ENCODE measurements around the gene CTDSPL2. TPM values are rescaled to one million over a fixed set of nuclear protein-coding genes. Genes with fewer than 3 reads are reported as not detected.

Gene CTDSPL2
- total RNA-seq, 2 experiments from 2014 or later = 76.6 to 79.0 TPM

DNA sequence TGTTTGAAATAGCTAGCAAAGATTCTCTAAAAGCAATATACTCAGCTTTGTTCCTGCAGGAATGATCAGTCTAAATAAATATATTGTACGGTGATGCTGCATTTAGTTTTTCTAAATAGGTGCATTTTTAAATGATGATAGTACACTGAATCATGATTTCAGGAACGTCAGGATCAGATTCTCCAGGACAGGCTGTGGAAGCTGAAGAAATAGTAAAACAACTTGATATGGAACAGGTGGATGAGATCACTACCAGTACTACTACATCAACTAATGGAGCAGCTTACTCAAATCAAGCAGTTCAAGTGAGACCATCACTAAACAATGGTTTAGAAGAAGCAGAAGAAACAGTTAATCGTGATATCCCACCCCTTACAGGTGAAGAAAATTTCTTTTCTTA lies 63.2 kb downstream of the CTDSPL2 start:
- Mint-ChIP-seq H3K4me1 (ENCODE audit: low read depth) (peaks cover 4% of the 10 kb centered on the region), H3K27ac (no peak overlapping the region), H3K27me3 (ENCODE audit: low read depth) (no peaks in the 10 kb centered on the region), H3K9me3 (ENCODE audit: insufficient read depth) (no peaks in the 10 kb centered on the region), H3K36me3 (ENCODE audit: low read depth) (peaks cover 38% of the 10 kb centered on the region), H3K4me3 (no peak overlapping the region)
- ChIA-PET CTCF (interaction anchor here (1.4 to 1.6 kb wide), 2 partner anchors 11 to 63 kb away, joined by 4 to 6 read pairs; partner anchors contain the start of gene CTDSPL2), POLR2A (interaction anchor here (0.6 kb wide), 1 partner anchor 61 kb away, joined by 3 read pairs; no protein-coding TSS in a partner anchor)
- DNase-seq (no peak), ATAC-seq (no peak)

DNA sequence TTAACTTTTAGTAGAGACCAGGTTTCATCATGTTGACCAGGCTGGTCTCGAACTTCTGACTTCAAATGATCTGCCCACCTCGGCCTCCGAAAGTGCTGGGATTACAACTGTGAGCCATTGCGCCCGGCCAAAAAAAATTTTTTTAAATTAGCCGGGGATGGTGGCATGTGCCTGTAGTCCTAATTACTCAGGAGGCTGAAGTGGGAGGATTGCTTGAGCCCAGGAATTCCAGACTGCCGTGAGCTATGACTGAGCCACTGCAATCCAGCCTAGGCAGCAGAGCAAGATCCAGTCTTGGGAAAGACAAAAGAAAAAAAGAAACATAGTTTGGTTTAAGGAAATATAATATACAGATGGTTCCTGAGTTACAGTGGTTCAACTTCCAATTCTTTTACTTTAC lies 64.6 kb downstream of the CTDSPL2 start:
- CTCF ChIA-PET = interaction anchor here (1.4 kb wide), 1 partner anchor 65 kb away, joined by 4 read pairs; the partner anchor contains the start of gene CTDSPL2
- POLR2A ChIA-PET = interaction anchor here (0.8 kb wide), 1 partner anchor 204 kb away, joined by 3 read pairs; the partner anchor contains the start of gene GOLM2
- peaks cover 44% of the 10 kb centered on the region for H3K36me3 Mint-ChIP-seq (ENCODE audit: low read depth)

GRCh38 chr15:44492672-44493071 lies 65.2 kb downstream of the CTDSPL2 start:
- ATAC-seq (no peak), DNase-seq (no peak)
- CTCF ChIA-PET = interaction anchor here (1.4 kb wide), 2 partner anchors 9 to 54 kb away, joined by 5 to 8 read pairs; no protein-coding TSS in a partner anchor
- H3K36me3 Mint-ChIP-seq (ENCODE audit: low read depth) = peaks cover 38% of the 10 kb centered on the region
- POLR2A ChIA-PET = interaction anchor here (0.8 kb wide), 1 partner anchor 205 kb away, joined by 3 read pairs; the partner anchor contains the start of gene GOLM2
- no peak overlapping the region for H3K4me3 Mint-ChIP-seq
- H3K27ac Mint-ChIP-seq = no peak overlapping the region
- no peaks in the 10 kb centered on the region for H3K27me3 Mint-ChIP-seq (ENCODE audit: low read depth)
- peaks cover 4% of the 10 kb centered on the region for H3K4me1 Mint-ChIP-seq (ENCODE audit: low read depth)
- no peaks in the 10 kb centered on the region for H3K9me3 Mint-ChIP-seq (ENCODE audit: insufficient read depth)

More for the DNA sequence above, 64.6 kb downstream of the CTDSPL2 start:
- ATAC-seq (no peak), DNase-seq (no peak)
- Mint-ChIP-seq H3K4me1 (ENCODE audit: low read depth) (peaks cover 4% of the 10 kb centered on the region), H3K27ac (no peak overlapping the region), H3K27me3 (ENCODE audit: low read depth) (no peaks in the 10 kb centered on the region), H3K9me3 (ENCODE audit: insufficient read depth) (no peaks in the 10 kb centered on the region), H3K4me3 (no peak overlapping the region)

DNA sequence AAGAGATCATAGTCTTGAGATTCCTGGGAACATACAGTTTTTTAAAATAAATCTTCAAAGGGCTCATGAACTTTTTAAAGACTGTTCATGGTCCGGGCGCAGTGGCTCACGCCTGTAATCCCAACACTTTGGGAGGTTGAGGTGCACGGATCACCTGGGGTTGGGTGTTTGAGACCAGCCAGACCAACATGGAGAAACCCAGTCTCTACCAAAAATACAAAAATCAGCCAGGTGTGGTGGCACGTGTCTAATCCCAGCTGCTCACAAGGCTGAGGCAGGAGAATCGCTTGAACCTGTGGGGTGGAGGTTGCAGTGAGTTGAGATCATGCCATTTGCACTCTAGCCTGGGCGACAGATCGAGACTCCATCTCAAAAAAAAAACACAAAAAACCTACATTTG lies 68.1 kb downstream of the CTDSPL2 start:
- ChIA-PET CTCF (no interaction called here), POLR2A (no interaction called here)
- Mint-ChIP-seq H3K36me3 (ENCODE audit: low read depth) (peaks cover 34% of the 10 kb centered on the region), H3K27me3 (ENCODE audit: low read depth) (no peaks in the 10 kb centered on the region), H3K4me3 (no peak overlapping the region), H3K4me1 (ENCODE audit: low read depth) (peaks cover 3% of the 10 kb centered on the region), H3K27ac (no peak overlapping the region), H3K9me3 (ENCODE audit: insufficient read depth) (no peaks in the 10 kb centered on the region)
- DNase-seq (no peak), ATAC-seq (no peak)

DNA sequence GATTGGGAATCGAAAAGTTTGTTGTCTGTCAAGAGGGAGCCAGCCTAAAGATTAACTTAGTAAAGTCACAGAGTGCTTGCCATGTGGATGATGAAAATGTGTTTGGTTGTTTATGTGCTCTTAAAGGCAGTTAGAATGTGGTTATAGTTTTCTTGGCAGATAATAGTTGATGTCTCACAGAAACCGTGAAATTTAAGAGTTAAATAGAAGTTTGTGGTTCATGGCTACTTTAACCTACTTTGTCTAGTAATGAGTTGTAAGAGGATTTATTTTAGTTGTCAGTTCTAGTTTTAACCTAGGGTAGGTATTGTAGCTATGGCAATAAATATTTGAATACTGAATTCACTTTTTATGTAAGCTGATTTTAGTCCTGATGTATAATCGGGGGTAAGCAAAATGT lies 73.1 kb downstream of the CTDSPL2 start:
- no peak for DNase-seq
- peaks cover 10% of the 10 kb centered on the region for H3K4me1 Mint-ChIP-seq (ENCODE audit: low read depth)
- peak overlapping the region; percentile 5 for H3K27ac Mint-ChIP-seq
- no peaks in the 10 kb centered on the region for H3K9me3 Mint-ChIP-seq (ENCODE audit: insufficient read depth)
- no peak overlapping the region for H3K4me3 Mint-ChIP-seq
- ChIA-PET CTCF (interaction anchor here (1.0 to 2.0 kb wide), 14 partner anchors 10 to 669 kb away, joined by 3 to 28 read pairs (median 4); partner anchors contain the start of genes CTDSPL2 and GOLM2), POLR2A (interaction anchor here (0.8 kb wide), 1 partner anchor 213 kb away, joined by 5 read pairs; the partner anchor contains the start of gene GOLM2)
- ATAC-seq = no peak
- no peaks in the 10 kb centered on the region for H3K27me3 Mint-ChIP-seq (ENCODE audit: low read depth)
- peaks cover 27% of the 10 kb centered on the region for H3K36me3 Mint-ChIP-seq (ENCODE audit: low read depth)

DNA sequence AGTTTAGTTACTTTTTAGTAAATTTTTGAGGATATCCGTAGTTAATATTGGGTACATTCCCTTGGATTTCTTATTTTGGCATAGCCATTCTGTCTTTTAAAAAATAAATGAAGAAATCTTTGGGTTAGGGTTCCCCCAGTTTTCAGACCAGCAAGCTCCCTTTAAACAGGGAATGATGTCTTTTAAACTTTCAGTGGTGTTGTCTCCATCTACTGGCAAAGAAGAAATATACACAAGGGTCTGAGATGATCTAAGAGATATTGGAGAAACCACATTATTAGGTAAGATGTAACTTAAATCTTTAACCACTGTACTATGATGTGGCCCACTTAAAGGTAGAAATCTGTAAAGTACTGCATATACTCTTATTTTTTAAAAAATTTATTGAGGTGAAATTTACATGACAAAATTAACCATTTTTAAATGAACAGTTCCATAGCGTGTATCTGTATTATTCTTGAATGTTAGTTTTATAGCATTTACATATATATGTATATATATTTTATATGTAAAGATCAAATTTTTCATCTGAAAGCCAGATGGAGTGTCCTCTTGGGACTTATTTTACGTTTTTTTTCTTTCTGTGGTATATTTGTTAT lies 74.4 kb downstream of the CTDSPL2 start:
- no peaks in the 10 kb centered on the region for H3K27me3 Mint-ChIP-seq (ENCODE audit: low read depth)
- H3K4me3 Mint-ChIP-seq = no peak overlapping the region
- DNase-seq (no peak), ATAC-seq (peak; percentile 47)
- H3K9me3 Mint-ChIP-seq (ENCODE audit: insufficient read depth) = no peaks in the 10 kb centered on the region
- peaks cover 10% of the 10 kb centered on the region for H3K4me1 Mint-ChIP-seq (ENCODE audit: low read depth)
- peaks cover 24% of the 10 kb centered on the region for H3K36me3 Mint-ChIP-seq (ENCODE audit: low read depth)
- ChIA-PET CTCF (interaction anchor here (0.6 to 2.0 kb wide), 24 partner anchors 9 to 311 kb away, joined by 3 to 28 read pairs (median 4); partner anchors contain the start of genes CTDSPL2 and GOLM2), POLR2A (interaction anchor here (0.6 to 1.0 kb wide), 2 partner anchors 75 to 211 kb away, joined by 3 to 7 read pairs; partner anchors contain the start of gene CTDSPL2)
- no peak overlapping the region for H3K27ac Mint-ChIP-seq

DNA sequence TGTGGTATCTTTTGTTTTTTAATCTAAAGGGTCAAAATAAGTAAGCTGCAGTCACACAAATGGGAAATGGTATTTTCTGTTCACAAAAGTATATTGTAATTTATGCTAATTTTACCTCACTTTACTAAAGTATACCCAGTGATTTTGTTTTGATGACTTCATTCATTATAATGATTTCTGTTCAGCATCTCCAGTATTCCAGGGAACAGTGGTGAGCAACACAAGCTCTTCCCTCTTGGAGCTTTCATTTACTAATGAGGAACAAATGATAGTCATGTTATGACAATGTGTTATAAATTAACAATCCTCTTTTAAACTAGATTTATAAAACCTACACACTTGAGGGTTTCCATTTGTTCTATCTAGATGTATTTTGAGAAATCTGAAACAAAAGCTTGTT lies 89.0 kb downstream of the CTDSPL2 start:
- Mint-ChIP-seq H3K27me3 (ENCODE audit: low read depth) (no peaks in the 10 kb centered on the region), H3K4me3 (no peak overlapping the region), H3K27ac (no peak overlapping the region), H3K36me3 (ENCODE audit: low read depth) (peaks cover 31% of the 10 kb centered on the region), H3K4me1 (ENCODE audit: low read depth) (no peaks in the 10 kb centered on the region), H3K9me3 (ENCODE audit: insufficient read depth) (no peaks in the 10 kb centered on the region)
- ATAC-seq (no peak), DNase-seq (no peak)
- POLR2A ChIA-PET = no interaction called here
- CTCF ChIA-PET = interaction anchor here (1.1 to 1.6 kb wide), 3 partner anchors 15 to 30 kb away, joined by 4 to 13 read pairs (median 6); no protein-coding TSS in a partner anchor

GRCh38 chr15:44519537-44519936 lies 92.1 kb downstream of the CTDSPL2 start:
- Mint-ChIP-seq H3K4me3 (no peak overlapping the region), H3K27me3 (ENCODE audit: low read depth) (no peaks in the 10 kb centered on the region), H3K9me3 (ENCODE audit: insufficient read depth) (no peaks in the 10 kb centered on the region), H3K27ac (no peak overlapping the region), H3K36me3 (ENCODE audit: low read depth) (peaks cover 37% of the 10 kb centered on the region), H3K4me1 (ENCODE audit: low read depth) (no peaks in the 10 kb centered on the region)
- DNase-seq (no peak), ATAC-seq (no peak)
- ChIA-PET CTCF (no interaction called here), POLR2A (no interaction called here)

DNA sequence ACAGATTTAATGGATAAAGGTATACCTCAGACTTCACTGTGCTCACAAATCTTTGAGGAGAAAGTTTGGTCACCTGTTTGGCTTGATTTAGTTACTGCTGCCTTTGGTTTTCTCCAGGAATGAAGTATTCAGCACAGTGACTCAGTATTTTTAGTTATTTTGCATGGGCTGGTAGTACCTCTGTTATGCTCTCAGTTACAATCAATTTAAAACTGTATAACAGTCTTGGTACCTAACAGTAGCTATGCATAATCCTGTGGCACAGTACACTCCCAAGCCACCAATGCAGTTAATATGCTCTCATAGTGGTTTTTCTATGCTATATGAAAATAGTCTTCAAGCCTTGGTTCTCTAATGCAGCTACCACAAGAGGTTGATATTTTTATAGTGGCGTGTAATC lies 97.6 kb downstream of the CTDSPL2 start:
- no peak overlapping the region for H3K4me3 Mint-ChIP-seq
- H3K27me3 Mint-ChIP-seq (ENCODE audit: low read depth) = no peaks in the 10 kb centered on the region
- DNase-seq (no peak), ATAC-seq (no peak)
- H3K27ac Mint-ChIP-seq = no peak overlapping the region
- H3K9me3 Mint-ChIP-seq (ENCODE audit: insufficient read depth) = no peaks in the 10 kb centered on the region
- no peaks in the 10 kb centered on the region for H3K4me1 Mint-ChIP-seq (ENCODE audit: low read depth)
- peaks cover 19% of the 10 kb centered on the region for H3K36me3 Mint-ChIP-seq (ENCODE audit: low read depth)
- ChIA-PET POLR2A (no interaction called here), CTCF (no interaction called here)

DNA sequence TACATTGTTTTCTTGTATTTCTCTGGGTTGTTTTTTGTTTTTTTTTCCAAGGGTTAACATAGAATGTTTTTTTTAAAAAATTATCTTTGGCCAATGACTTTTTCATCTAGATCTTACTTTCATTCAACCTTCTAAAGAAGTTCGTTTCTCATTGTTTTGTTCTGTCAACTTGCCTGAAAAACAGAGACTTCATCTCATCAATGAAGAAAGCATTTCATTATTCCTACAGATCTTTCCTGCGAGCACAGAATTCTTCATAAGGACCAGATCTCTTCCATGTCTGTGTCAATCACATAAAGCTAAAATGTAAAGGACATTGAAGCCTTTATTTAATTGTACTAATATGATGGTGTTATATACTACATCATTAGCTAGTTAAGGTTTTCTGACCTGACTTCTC lies 99.8 kb downstream of the CTDSPL2 start:
- ChIA-PET CTCF (interaction anchor here (1.2 kb wide), 1 partner anchor 19 kb away, joined by 3 read pairs; no protein-coding TSS in a partner anchor), POLR2A (interaction anchor here (1.4 kb wide), 1 partner anchor 100 kb away, joined by 3 read pairs; the partner anchor contains the start of gene CTDSPL2)
- Mint-ChIP-seq H3K4me1 (ENCODE audit: low read depth) (no peaks in the 10 kb centered on the region), H3K27me3 (ENCODE audit: low read depth) (no peaks in the 10 kb centered on the region), H3K9me3 (ENCODE audit: insufficient read depth) (no peaks in the 10 kb centered on the region), H3K36me3 (ENCODE audit: low read depth) (peaks cover 15% of the 10 kb centered on the region), H3K4me3 (no peak overlapping the region), H3K27ac (no peak overlapping the region)
- DNase-seq (no peak), ATAC-seq (no peak)

DNA sequence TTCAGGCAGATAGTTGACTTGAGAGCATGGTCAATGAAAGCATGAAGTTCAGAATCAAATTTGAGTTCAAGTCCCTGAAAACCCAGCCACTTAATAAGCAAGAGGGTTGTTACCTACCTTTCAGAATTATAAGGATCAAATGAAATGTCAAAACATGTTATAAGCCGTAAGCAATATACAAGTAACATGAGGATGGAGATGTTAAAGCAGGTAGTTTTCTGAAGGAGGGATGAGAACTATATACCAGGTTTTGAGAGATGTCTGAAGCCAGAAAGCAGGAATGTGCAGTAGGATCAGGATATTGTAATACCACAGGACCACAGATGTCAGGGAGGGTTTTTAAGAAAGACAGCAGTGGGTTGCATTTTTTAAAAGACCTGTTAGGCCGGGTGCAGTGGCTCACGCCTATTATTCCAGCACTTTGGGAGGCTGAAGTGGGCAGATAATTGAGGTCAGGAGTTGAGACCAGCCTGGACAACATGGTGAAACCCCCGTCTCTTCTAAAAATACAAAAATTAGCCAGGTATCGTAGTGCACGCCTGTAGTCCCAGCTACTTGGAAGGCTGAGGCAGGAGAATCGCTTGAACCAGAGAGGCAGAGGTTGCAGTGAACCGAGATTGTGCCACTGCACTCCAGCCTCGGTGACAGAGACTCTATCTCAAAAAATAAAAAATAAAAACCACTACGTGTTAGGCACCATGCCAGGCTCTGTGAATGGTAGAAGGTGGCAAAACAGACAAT lies 102.6 kb downstream of the CTDSPL2 start:
- CTCF ChIA-PET = interaction anchor here (1.0 kb wide), 1 partner anchor 13 kb away, joined by 4 read pairs; no protein-coding TSS in a partner anchor
- H3K4me3 Mint-ChIP-seq = no peak overlapping the region
- H3K27me3 Mint-ChIP-seq (ENCODE audit: low read depth) = no peaks in the 10 kb centered on the region
- no peak for ATAC-seq
- DNase-seq = no peak
- peaks cover 18% of the 10 kb centered on the region for H3K36me3 Mint-ChIP-seq (ENCODE audit: low read depth)
- POLR2A ChIA-PET = interaction anchor here (0.9 kb wide), 1 partner anchor 242 kb away, joined by 4 read pairs; the partner anchor contains the start of gene GOLM2
- no peaks in the 10 kb centered on the region for H3K9me3 Mint-ChIP-seq (ENCODE audit: insufficient read depth)
- H3K27ac Mint-ChIP-seq = peak overlapping the region; percentile 36
- peaks cover 11% of the 10 kb centered on the region for H3K4me1 Mint-ChIP-seq (ENCODE audit: low read depth)
